ENCODE results near the gene FHOD3.

GRCh38 chr18:36589857-36590543, 292.5 kb downstream of the FHOD3 start:
- TF ChIP-seq ZNF560 (tag by site-specific recombination; IDR thresholded peaks at IDR 0.05; ENCODE audit: borderline replicate concordance) (no peak), ZNF114 (tag by site-specific recombination; IDR thresholded peaks at IDR 0.05) (no peak)
